Peyer's patch (tissue), 4 donors: Measurements from ENCODE around the gene TMOD2.

Experiments
- CTCF ChIP-seq, 6 experiments: fragments of 450-650 bp in 4 of 6; fragments of 200-600 bp in 2 of 6; sonication (generic) in 1 of 6; IDR thresholded peaks; one replicate each; pipeline ENCODE4 v1.5.1; 2017 to 2019; ENCODE audit warnings: antibody characterized with exemption in 6 of 6, mild to moderate bottlenecking in 3 of 6, moderate library complexity in 1 of 6
- POLR2A ChIP-seq, 2 donors: fragments of 450-650 bp; IDR thresholded peaks; one replicate each; pipeline ENCODE4 v1.5.1; 2017; ENCODE audit warnings: antibody characterized with exemption in 2 of 2, mild to moderate bottlenecking in 2 of 2, moderate library complexity in 2 of 2

GRCh38 chr15:51780636-51781035 lies 29.2 kb downstream of the TMOD2 start:
- TF ChIP-seq POLR2A (IDR thresholded peaks at IDR 0.05) = no peak
- TF ChIP-seq CTCF (IDR thresholded peaks at IDR 0.05) = no peak
